Testis (tissue), 3 donors: ENCODE results near the gene PPM1K. TPM values are rescaled to one million over a fixed set of nuclear protein-coding genes. Genes with fewer than 3 reads are reported as not detected.
A peak's percentile ranks its signal among the peaks of the same experiment; 100 is the strongest.

Source experiments
- DNase-seq: peaks from one replicate; pipeline ENCODE4 v3.0.0-alpha.2; 2019
- H3K27ac ChIP-seq, 2 donors: fragments of 200-600 bp; sonication (generic); one replicate each; pipeline ENCODE4 v1.5.1; 2019
- H3K27me3 ChIP-seq: fragments of 200-600 bp; sonication (generic); one replicate; pipeline ENCODE4 v1.5.1; 2019
- H3K36me3 ChIP-seq: fragments of 200-600 bp; sonication (generic); one replicate; pipeline ENCODE4 v1.5.1; 2017; ENCODE audit warnings: low read depth; ENCODE audit errors: missing control alignments
- H3K4me1 ChIP-seq: fragments of 200-600 bp; sonication (generic); one replicate; pipeline ENCODE4 v1.5.1; 2019
- H3K4me3 ChIP-seq, 2 donors: fragments of 200-600 bp; sonication (generic); one replicate each; pipeline ENCODE4 v1.5.1; 2017 to 2019
- H3K9me3 ChIP-seq: fragments of 200-600 bp; sonication (generic); one replicate; pipeline ENCODE4 v1.5.1; 2017
- CTCF ChIP-seq, 3 experiments: fragments of 450-650 bp in 2 of 3; fragments of 200-600 bp in 1 of 3; sonication (generic) in 1 of 3; IDR thresholded peaks; one replicate each; pipeline ENCODE4 v1.5.1; 2016 to 2019; ENCODE audit warnings: antibody characterized with exemption in 3 of 3, mild to moderate bottlenecking in 2 of 3, moderate library complexity in 1 of 3
- POLR2A ChIP-seq: fragments of 450-650 bp; IDR thresholded peaks from one replicate; pipeline ENCODE4 v1.6.1; 2017; ENCODE audit warnings: antibody characterized with exemption, mild to moderate bottlenecking, moderate library complexity
- WGBS, 2 donors: methylation state at CpG; one replicate each; pipeline ENCODE4 v1.1.5; 2018; 5-methylcytosine and 5-hydroxymethylcytosine counted together
- intact Hi-C: fragments of 100-400 bp; cut with DNase I; formaldehyde crosslinking; loops from one replicate; pipeline ENCODE4 v1.15.1; 2023; ENCODE audit warnings: low total_unique reads
- polyA plus RNA-seq: library from polyadenylated mRNA; stranded (reverse); fragments of 350-450 nt; fragmentation: Illumina TruSeq; extraction: RNeasy Lipid Tissue Mini Kit (QIAGEN cat#74804); gene quantifications from one replicate; pipeline ENCODE4 v1.2.3, GENCODE V29; 2014; ENCODE audit warnings: low read depth, low replicate concordance; ENCODE audit not compliant: insufficient read depth
- total RNA-seq, 2 donors: library from RNA; depleted of rRNA; stranded (reverse); fragments of >200 nt; gene quantifications; one replicate each; pipeline ENCODE4 v1.2.3, GENCODE V29; 2016

Gene PPM1K
- total and polyA plus RNA-seq, 3 donors from 2014 or later, result 40.6 to 104 (median 76.5) TPM

- TF ChIP-seq POLR2A, result no peak
- TF ChIP-seq CTCF (IDR thresholded peaks at IDR 0.05), result no peak
- 93 to 95% methylated on average over 3 of the region's 3 CpGs for WGBS, 2 donors
- intact Hi-C loops, result no loop called here
- H3K4me3 ChIP-seq, result no peak overlapping the region
- DNase-seq, result no peak
- H3K9me3 ChIP-seq, result no peaks in the 10 kb centered on the region
- peak overlapping the region; percentile 14 to 48 for H3K27ac ChIP-seq
- H3K36me3 ChIP-seq, result no peaks in the 10 kb centered on the region
- peaks cover 17% of the 10 kb centered on the region for H3K4me1 ChIP-seq
- no peaks in the 10 kb centered on the region for H3K27me3 ChIP-seq
These were observed 6.6 kb downstream of the PPM1K start for GRCh38 chr4:88277711-88278225.

- Histone ChIP-seq H3K4me3 (no peak overlapping the region), H3K36me3 (no peaks in the 10 kb centered on the region), H3K4me1 (peaks cover 12% of the 10 kb centered on the region), H3K9me3 (no peaks in the 10 kb centered on the region), H3K27me3 (no peaks in the 10 kb centered on the region), H3K27ac (peak overlapping the region; percentile 14 to 45)
- intact Hi-C loops, result no loop called here
- peak; percentile 53 for DNase-seq
- TF ChIP-seq CTCF (IDR thresholded peaks at IDR 0.05) (no peak), POLR2A (no peak)
- 62 to 82% methylated on average over 8 of the region's 8 CpGs for WGBS, 2 donors
These were observed 7.2 kb downstream of the PPM1K start for GRCh38 chr4:88276952-88277710.

DNA sequence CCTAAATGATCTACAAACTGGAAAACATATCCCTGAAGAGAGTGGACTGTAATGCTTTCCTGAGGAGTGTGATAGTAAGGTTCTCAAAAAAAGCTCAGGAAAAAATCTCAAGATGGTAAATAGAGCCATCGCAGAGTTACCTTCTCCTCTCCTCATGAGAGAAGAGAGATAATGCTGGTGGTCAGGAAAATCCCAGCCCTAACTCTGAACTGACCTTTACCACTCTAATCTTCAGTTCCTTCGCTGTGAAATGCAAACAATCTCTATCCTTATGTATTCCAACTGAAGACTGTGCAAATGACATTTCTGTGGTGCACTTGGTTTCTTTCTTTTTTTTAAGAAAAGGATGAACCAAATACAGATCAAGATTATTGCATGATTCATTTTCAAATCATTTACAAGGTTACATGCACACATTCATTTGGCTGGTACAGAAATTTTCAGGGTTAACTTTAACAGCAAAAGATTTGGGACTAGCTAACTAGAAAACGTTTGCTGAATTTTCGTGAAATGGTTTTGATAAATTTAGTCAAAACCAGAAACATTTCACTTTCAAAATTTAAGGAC lies 8.3 kb downstream of the PPM1K start:
- H3K27ac ChIP-seq, result no peak overlapping the region
- intact Hi-C loops, result no loop called here
- H3K9me3 ChIP-seq, result no peaks in the 10 kb centered on the region
- 64 to 78% methylated on average over 4 of the region's 4 CpGs for WGBS, 2 donors
- no peak for DNase-seq
- H3K27me3 ChIP-seq, result no peaks in the 10 kb centered on the region
- no peak overlapping the region for H3K4me3 ChIP-seq
- no peaks in the 10 kb centered on the region for H3K36me3 ChIP-seq
- peaks cover 11% of the 10 kb centered on the region for H3K4me1 ChIP-seq
- TF ChIP-seq CTCF (IDR thresholded peaks at IDR 0.05), result no peak
- TF ChIP-seq POLR2A, result no peak

DNA sequence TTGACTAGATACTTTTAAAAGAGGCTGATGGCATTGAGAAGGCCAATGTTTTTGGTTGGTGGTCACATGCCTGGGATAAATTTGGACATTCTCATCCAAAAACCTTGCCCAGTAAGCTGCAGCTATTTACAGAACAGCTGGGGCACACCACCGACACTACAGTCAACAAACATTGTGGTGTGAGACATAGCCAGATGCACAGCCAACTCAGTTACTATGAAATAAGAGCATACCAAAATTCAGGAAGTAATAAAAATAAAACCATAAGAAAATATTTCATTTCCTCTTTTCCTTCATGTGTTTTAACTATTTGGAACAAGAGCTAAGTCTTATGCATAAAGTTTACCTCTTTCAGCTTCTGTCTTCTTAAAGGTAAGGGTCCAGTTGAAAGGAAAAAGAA lies 8.8 kb downstream of the PPM1K start:
- no peak for TF ChIP-seq POLR2A
- no peak for TF ChIP-seq CTCF (IDR thresholded peaks at IDR 0.05)
- DNase-seq, result no peak
- H3K27ac ChIP-seq, result no peak overlapping the region
- 75 to 92% methylated on average over 1 of the region's 1 CpG for WGBS, 2 donors
- no peaks in the 10 kb centered on the region for H3K9me3 ChIP-seq
- intact Hi-C loops, result no loop called here
- H3K4me1 ChIP-seq, result peaks cover 11% of the 10 kb centered on the region
- no peak overlapping the region for H3K4me3 ChIP-seq
- no peaks in the 10 kb centered on the region for H3K27me3 ChIP-seq
- no peaks in the 10 kb centered on the region for H3K36me3 ChIP-seq
